Panc1 (cell line): ENCODE data around the gene ARL11. TPM values are rescaled to one million over a fixed set of nuclear protein-coding genes. Genes with fewer than 3 reads are reported as not detected.

Source experiments
- ATAC-seq: fragments of 200-7000 bp; cut with Tn5 transposase; 2 replicates; pipeline ENCODE4 v1.9.1; 2020; ENCODE audit warnings: mild to moderate bottlenecking, moderate library complexity
- BruUV-seq: library from RNA; stranded (reverse); fragments of 400-500 nt; replicated peaks from 2 replicates; lab custom pipeline; 2021; lab: Mats Ljungman, UMichigan
- CTCF ChIA-PET: fragments of 300-600 bp; sonication (Branson Sonifier 250); formaldehyde crosslinking; loops from one replicate; lab custom pipeline; 2022; ENCODE audit warnings: antibody characterized with exemption; lab: Charles Lee
- POLR2A ChIA-PET: fragments of 300-600 bp; sonication (Branson Sonifier 250); formaldehyde crosslinking; loops from one replicate; lab custom pipeline; 2022; ENCODE audit warnings: antibody characterized with exemption; lab: Charles Lee
- DNase-seq: peaks from one replicate; pipeline ENCODE4 v3.0.0-alpha.2; 2010; ENCODE audit warnings: low read depth, low spot score
- H3K27ac ChIP-seq: 2 replicates; pipeline ENCODE4 v1.5.1; 2011; ENCODE audit warnings: mild to moderate bottlenecking, low read length, inconsistent platforms
- H3K27me3 ChIP-seq: fragments of 200-500 bp; sonication (Bioruptor generic); 2 replicates; pipeline ENCODE4 v1.6.0; 2014; ENCODE audit warnings: low read length, inconsistent platforms; ENCODE audit not compliant: control insufficient read depth, insufficient read depth
- H3K36me3 ChIP-seq: fragments of 200-500 bp; sonication (Bioruptor generic); 2 replicates; pipeline ENCODE4 v1.5.1; 2014; ENCODE audit warnings: inconsistent platforms, mild to moderate bottlenecking, low read length, moderate library complexity; ENCODE audit not compliant: control insufficient read depth, insufficient read depth
- H3K4me1 ChIP-seq: 2 replicates; pipeline ENCODE4 v1.5.1; 2011; ENCODE audit warnings: inconsistent platforms, mild to moderate bottlenecking, low read length, moderate library complexity; ENCODE audit not compliant: control insufficient read depth, insufficient read depth
- H3K4me3 ChIP-seq, 2 experiments: 2 replicates each; pipeline ENCODE4 v1.5.1; 2011 to 2012; ENCODE audit warnings: low read depth in 2 of 2, low read length in 2 of 2, mild to moderate bottlenecking in 2 of 2, inconsistent platforms in 1 of 2, moderate library complexity in 1 of 2
- H3K9me3 ChIP-seq: fragments of 200-500 bp; sonication (Bioruptor generic); 2 replicates; pipeline ENCODE4 v1.5.1; 2014; ENCODE audit warnings: low read depth, mild to moderate bottlenecking, inconsistent platforms, low read length, moderate library complexity; ENCODE audit not compliant: control insufficient read depth, insufficient read depth
- POLR2AphosphoS5 ChIP-seq: IDR thresholded peaks from 2 replicates; pipeline ENCODE4 v1.6.1; 2012; ENCODE audit warnings: mild to moderate bottlenecking, low read depth, low read length, moderate library complexity
- SIN3A ChIP-seq: IDR thresholded peaks from 2 replicates; pipeline ENCODE4 v1.6.1; 2012; ENCODE audit warnings: low read depth, mild to moderate bottlenecking, low read length, moderate library complexity, borderline replicate concordance; ENCODE audit not compliant: insufficient read depth
- TCF7L2 ChIP-seq: IDR thresholded peaks from 2 replicates; pipeline ENCODE4 v1.6.1; 2011; ENCODE audit warnings: mild to moderate bottlenecking, low read depth, low read length, inconsistent platforms
- in situ Hi-C: cut with HindIII; loops from 2 replicates; pipeline ENCODE4 v1.10.0; 2016; ENCODE audit warnings: low sequenced_read_pairs, low pct_unique_long_range_greater_than_20kb
- intact Hi-C: fragments of 100-400 bp; cut with micrococcal nuclease; formaldehyde crosslinking; loops from one replicate; pipeline ENCODE4 v1.10.0; 2022; ENCODE audit not compliant: unreplicated experiment
- total RNA-seq: library from RNA; stranded (reverse); gene quantifications from one replicate; pipeline ENCODE4 v1.2.1, GENCODE V29; 2021; ENCODE audit not compliant: unreplicated experiment
- TF ChIP-seq, protein P1 (sequence below): fragments of 450-650 bp; IDR thresholded peaks from 2 replicates; pipeline ENCODE4 v1.5.1; 2017; ENCODE audit warnings: mild to moderate bottlenecking
- TF ChIP-seq, protein P2 (sequence below), 2 experiments: IDR thresholded peaks; 2 replicates each; pipeline ENCODE4 v1.6.1; 2011 to 2012; ENCODE audit warnings: low read depth in 2 of 2, control low read depth in 1 of 2, low read length in 1 of 2, mild to moderate bottlenecking in 1 of 2, moderate library complexity in 1 of 2; ENCODE audit not compliant: insufficient read depth in 1 of 2

ARL11 gene
- total RNA-seq, 1 experiment from 2014 or later = not detected

DNA sequence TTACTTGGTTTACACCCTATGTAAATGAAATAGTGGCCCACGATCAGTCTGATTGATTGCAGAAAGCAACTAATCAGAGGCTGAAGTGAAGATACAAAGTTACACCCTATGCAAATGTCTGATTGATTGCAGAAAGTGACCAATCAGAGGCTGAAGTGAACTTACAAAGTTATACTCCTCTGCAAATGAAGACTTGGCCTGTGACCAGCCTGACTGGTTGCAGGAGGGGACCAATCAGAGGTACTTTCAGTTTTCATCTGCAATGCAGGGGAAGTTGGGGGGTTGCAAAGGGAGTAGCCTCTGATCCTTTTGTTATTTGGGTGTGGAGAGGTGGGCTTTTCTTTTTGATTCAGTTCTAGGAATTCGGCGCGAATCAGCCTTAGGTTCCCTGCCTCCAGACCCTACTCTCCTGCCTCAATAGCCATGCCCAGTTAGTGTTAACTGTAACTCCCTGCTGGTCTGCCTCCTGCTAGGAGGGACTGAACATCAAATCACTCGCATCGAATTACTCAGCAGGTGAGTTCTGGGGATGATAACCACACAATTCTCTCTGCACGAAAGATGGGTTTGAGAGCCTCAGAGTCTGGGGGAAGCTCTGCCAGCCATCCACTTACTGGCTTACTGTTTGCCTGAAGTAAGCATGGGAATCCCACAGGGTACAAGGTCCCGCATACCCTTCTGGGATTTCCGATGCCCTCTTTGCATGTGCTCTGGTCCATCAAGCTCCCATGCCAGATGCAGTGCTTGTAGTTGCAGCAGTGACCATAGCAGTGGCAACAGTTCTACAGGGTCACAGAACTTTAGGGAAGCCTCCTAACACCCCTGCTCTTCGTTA lies 7.5 kb downstream of the ARL11 start:
- Histone ChIP-seq H3K27me3 (no peaks in the 10 kb centered on the region), H3K36me3 (no peaks in the 10 kb centered on the region), H3K4me3 (no peak overlapping the region), H3K27ac (no peak overlapping the region), H3K4me1 (no peaks in the 10 kb centered on the region), H3K9me3 (no peaks in the 10 kb centered on the region)
- no TSS peak for BruUV-seq
- CTCF ChIA-PET = no interaction called here
- no peak for ATAC-seq
- no peak for DNase-seq
- in situ Hi-C loops (no loop called here), intact Hi-C loops (no loop called here)
- POLR2A ChIA-PET = no interaction called here
- TF ChIP-seq, protein P1, sequence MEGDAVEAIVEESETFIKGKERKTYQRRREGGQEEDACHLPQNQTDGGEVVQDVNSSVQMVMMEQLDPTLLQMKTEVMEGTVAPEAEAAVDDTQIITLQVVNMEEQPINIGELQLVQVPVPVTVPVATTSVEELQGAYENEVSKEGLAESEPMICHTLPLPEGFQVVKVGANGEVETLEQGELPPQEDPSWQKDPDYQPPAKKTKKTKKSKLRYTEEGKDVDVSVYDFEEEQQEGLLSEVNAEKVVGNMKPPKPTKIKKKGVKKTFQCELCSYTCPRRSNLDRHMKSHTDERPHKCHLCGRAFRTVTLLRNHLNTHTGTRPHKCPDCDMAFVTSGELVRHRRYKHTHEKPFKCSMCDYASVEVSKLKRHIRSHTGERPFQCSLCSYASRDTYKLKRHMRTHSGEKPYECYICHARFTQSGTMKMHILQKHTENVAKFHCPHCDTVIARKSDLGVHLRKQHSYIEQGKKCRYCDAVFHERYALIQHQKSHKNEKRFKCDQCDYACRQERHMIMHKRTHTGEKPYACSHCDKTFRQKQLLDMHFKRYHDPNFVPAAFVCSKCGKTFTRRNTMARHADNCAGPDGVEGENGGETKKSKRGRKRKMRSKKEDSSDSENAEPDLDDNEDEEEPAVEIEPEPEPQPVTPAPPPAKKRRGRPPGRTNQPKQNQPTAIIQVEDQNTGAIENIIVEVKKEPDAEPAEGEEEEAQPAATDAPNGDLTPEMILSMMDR = no peak
- TF ChIP-seq TCF7L2 = no peak
- TF ChIP-seq, protein P2, sequence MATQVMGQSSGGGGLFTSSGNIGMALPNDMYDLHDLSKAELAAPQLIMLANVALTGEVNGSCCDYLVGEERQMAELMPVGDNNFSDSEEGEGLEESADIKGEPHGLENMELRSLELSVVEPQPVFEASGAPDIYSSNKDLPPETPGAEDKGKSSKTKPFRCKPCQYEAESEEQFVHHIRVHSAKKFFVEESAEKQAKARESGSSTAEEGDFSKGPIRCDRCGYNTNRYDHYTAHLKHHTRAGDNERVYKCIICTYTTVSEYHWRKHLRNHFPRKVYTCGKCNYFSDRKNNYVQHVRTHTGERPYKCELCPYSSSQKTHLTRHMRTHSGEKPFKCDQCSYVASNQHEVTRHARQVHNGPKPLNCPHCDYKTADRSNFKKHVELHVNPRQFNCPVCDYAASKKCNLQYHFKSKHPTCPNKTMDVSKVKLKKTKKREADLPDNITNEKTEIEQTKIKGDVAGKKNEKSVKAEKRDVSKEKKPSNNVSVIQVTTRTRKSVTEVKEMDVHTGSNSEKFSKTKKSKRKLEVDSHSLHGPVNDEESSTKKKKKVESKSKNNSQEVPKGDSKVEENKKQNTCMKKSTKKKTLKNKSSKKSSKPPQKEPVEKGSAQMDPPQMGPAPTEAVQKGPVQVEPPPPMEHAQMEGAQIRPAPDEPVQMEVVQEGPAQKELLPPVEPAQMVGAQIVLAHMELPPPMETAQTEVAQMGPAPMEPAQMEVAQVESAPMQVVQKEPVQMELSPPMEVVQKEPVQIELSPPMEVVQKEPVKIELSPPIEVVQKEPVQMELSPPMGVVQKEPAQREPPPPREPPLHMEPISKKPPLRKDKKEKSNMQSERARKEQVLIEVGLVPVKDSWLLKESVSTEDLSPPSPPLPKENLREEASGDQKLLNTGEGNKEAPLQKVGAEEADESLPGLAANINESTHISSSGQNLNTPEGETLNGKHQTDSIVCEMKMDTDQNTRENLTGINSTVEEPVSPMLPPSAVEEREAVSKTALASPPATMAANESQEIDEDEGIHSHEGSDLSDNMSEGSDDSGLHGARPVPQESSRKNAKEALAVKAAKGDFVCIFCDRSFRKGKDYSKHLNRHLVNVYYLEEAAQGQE (IDR thresholded peaks at IDR 0.05; ENCODE audit: insufficient read depth in 1 of 2, low read depth in 2 of 2, low read length in 1 of 2) = no peak
- TF ChIP-seq POLR2AphosphoS5 = no peak
- TF ChIP-seq SIN3A = no peak

DNA sequence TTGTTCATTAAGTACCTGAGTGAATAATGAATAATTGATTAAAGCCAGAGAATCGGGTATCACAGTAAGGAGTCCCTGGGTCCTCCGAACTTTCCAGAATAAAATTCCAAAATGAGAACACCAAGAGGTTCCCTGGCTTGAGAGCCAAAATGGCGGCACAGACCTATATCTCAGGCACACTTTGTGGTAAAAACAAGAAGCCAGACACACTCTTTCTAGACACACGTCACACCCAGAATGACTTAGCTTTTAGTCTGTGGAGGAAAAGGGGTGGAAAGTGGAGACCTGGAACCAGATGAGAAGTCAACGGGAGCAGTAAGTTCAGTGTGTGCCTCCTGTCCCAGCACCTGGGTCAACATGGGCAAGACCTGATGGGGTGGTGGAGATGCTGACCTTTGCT lies 8.4 kb downstream of the ARL11 start:
- no peaks in the 10 kb centered on the region for H3K4me1 ChIP-seq
- DNase-seq = no peak
- no peak overlapping the region for H3K4me3 ChIP-seq
- in situ Hi-C loops (no loop called here), intact Hi-C loops (no loop called here)
- BruUV-seq = no TSS peak
- no peak overlapping the region for H3K27ac ChIP-seq
- TF ChIP-seq POLR2AphosphoS5 (no peak), TCF7L2 (no peak), SIN3A (no peak)
- TF ChIP-seq, protein P1 = no peak
- TF ChIP-seq, protein P2 (IDR thresholded peaks at IDR 0.05; ENCODE audit: insufficient read depth in 1 of 2, low read depth in 2 of 2, low read length in 1 of 2) = no peak
- no peaks in the 10 kb centered on the region for H3K36me3 ChIP-seq
- POLR2A ChIA-PET = no interaction called here
- no peaks in the 10 kb centered on the region for H3K27me3 ChIP-seq
- CTCF ChIA-PET = no interaction called here
- ATAC-seq = no peak
- no peaks in the 10 kb centered on the region for H3K9me3 ChIP-seq
